SK-N-SH (cell line): ENCODE data around the gene ATF6. TPM values are rescaled to one million over a fixed set of nuclear protein-coding genes. Genes with fewer than 3 reads are reported as not detected.

Experiments
- CTCF ChIA-PET: fragments of 300-600, 350-600 bp; formaldehyde crosslinking; extraction: SDS; loops from one replicate; lab custom pipeline; 2021; lab: Yijun Ruan, JAX
- POLR2A ChIA-PET: fragments of 350-600 bp; sonication (Branson Sonifier 250); formaldehyde crosslinking; extraction: SDS; loops from one replicate; lab custom pipeline; 2020; ENCODE audit warnings: antibody characterized with exemption, inconsistent platforms; lab: Yijun Ruan, JAX
- DNase-seq: peaks from one replicate; pipeline ENCODE4 v3.0.0; 2012
- H2AFZ ChIP-seq: fragments of 200-600 bp; sonication (generic); 2 replicates; pipeline ENCODE4 v1.8.1; 2016; ENCODE audit warnings: antibody characterized with exemption, mild to moderate bottlenecking, low read depth
- H3F3A ChIP-seq: fragments of 200-600 bp; sonication (generic); replicated peaks from 2 replicates; pipeline ENCODE3; 2016; ENCODE audit warnings: antibody characterized with exemption, mild to moderate bottlenecking; ENCODE audit not compliant: insufficient read depth
- H3K27ac ChIP-seq, 2 experiments: fragments of 200-500 bp in 1 of 2; fragments of 200-600 bp in 1 of 2; sonication (Bioruptor generic) in 1 of 2; sonication (generic), shearing (Covaris generic) in 1 of 2; 2 replicates each; pipeline versions ENCODE4 v1.5.1 to v1.6.1; 2014 to 2016; ENCODE audit warnings: low read depth in 2 of 2, inconsistent platforms in 1 of 2, low read length in 1 of 2, mild to moderate bottlenecking in 1 of 2, mixed read lengths in 1 of 2
- H3K27me3 ChIP-seq: fragments of 200-600 bp; sonication (generic), shearing (Covaris generic); 2 replicates; pipeline ENCODE4 v1.6.1; 2016; ENCODE audit warnings: mixed run types; ENCODE audit not compliant: insufficient read depth
- H3K36me3 ChIP-seq, 2 experiments: fragments of 200-500 bp in 1 of 2; fragments of 200-600 bp in 1 of 2; sonication (Bioruptor generic) in 1 of 2; sonication (generic) in 1 of 2; replicated peaks in 1 of 2; 2 replicates each; pipeline versions ENCODE3 to v1.5.1; 2014 to 2016; ENCODE audit warnings: low read length in 1 of 2, mild to moderate bottlenecking in 1 of 2; ENCODE audit not compliant: insufficient read depth in 2 of 2, control insufficient read depth in 1 of 2
- H3K4me1 ChIP-seq, 2 experiments: fragments of 200-500 bp in 1 of 2; fragments of 200-600 bp in 1 of 2; sonication (Bioruptor generic) in 1 of 2; sonication (generic), shearing (Covaris generic) in 1 of 2; 2 replicates each; pipeline versions ENCODE4 v1.5.1 to v1.6.1; 2014 to 2016; ENCODE audit warnings: low read depth in 1 of 2, low read length in 1 of 2, mixed run types in 1 of 2; ENCODE audit not compliant: insufficient read depth in 2 of 2, control insufficient read depth in 1 of 2
- H3K4me2 ChIP-seq: fragments of 200-600 bp; sonication (generic), shearing (Covaris generic); 2 replicates; pipeline ENCODE4 v1.6.1; 2017; ENCODE audit warnings: mixed run types
- H3K4me3 ChIP-seq, 2 experiments: fragments of 200-500 bp in 1 of 2; fragments of 200-600 bp in 1 of 2; sonication (Bioruptor generic) in 1 of 2; sonication (generic), shearing (Covaris generic) in 1 of 2; 2 replicates each; pipeline versions ENCODE4 v1.5.1 to v1.8.1; 2014 to 2016; ENCODE audit warnings: low read depth in 2 of 2, inconsistent platforms in 1 of 2, low read length in 1 of 2, mild to moderate bottlenecking in 1 of 2, mixed read lengths in 1 of 2, moderate library complexity in 1 of 2
- H3K79me2 ChIP-seq: fragments of 200-600 bp; sonication (generic); 2 replicates; pipeline ENCODE4 v1.8.1; 2017; ENCODE audit warnings: mild to moderate bottlenecking; ENCODE audit not compliant: insufficient read depth
- H3K9ac ChIP-seq: fragments of 200-600 bp; sonication (generic); 2 replicates; pipeline ENCODE4 v1.6.1; 2017; ENCODE audit warnings: mixed run types
- H3K9me2 ChIP-seq: fragments of 200-600 bp; sonication (generic); 2 replicates; pipeline ENCODE4 v1.6.1; 2017; ENCODE audit warnings: mixed run types
- H3K9me3 ChIP-seq: fragments of 200-600 bp; sonication (generic); 2 replicates; pipeline ENCODE4 v1.6.1; 2017; ENCODE audit warnings: mixed run types, mild to moderate bottlenecking, moderate library complexity
- H4K20me1 ChIP-seq: fragments of 200-600 bp; sonication (generic); 2 replicates; pipeline ENCODE4 v1.6.1; 2017; ENCODE audit warnings: mild to moderate bottlenecking, mixed run types; ENCODE audit not compliant: insufficient read depth
- CHD2 ChIP-seq: fragments of 150-350 bp; IDR thresholded peaks from 2 replicates; pipeline ENCODE4 v1.6.1; 2018; ENCODE audit warnings: low read length; ENCODE audit not compliant: partially characterized antibody
- ELF1 ChIP-seq: IDR thresholded peaks from 2 replicates; pipeline ENCODE4 v1.4.0; 2012
- EP300 ChIP-seq, 2 experiments: IDR thresholded peaks; 2 replicates each; pipeline versions ENCODE4 v1.4.0 to v1.6.1; 2012; ENCODE audit warnings: borderline replicate concordance in 1 of 2, low read depth in 1 of 2, low read length in 1 of 2
- FOXJ3 ChIP-seq: sonication (generic); formaldehyde crosslinking; IDR thresholded peaks from 2 replicates; pipeline ENCODE4 v1.5.1; 2020; ENCODE audit warnings: mild to moderate bottlenecking, missing genetic modification reagents
- POLR2AphosphoS5 ChIP-seq: IDR thresholded peaks from 2 replicates; pipeline ENCODE4 v1.6.1; 2012; ENCODE audit warnings: low read depth, low read length
- RAD21 ChIP-seq: IDR thresholded peaks from 2 replicates; pipeline ENCODE4 v1.6.1; 2012; ENCODE audit warnings: mild to moderate bottlenecking, low read length
- RFX5 ChIP-seq: IDR thresholded peaks from 2 replicates; pipeline ENCODE4 v1.6.1; 2012; ENCODE audit warnings: mild to moderate bottlenecking, improper control_type of control experiment, low read length
- SIN3A ChIP-seq: IDR thresholded peaks from 2 replicates; pipeline ENCODE4 v1.6.1; 2012; ENCODE audit warnings: low read depth, mild to moderate bottlenecking, low read length, moderate library complexity, borderline replicate concordance
- WGBS: methylation state at CpG from one replicate; pipeline ENCODE4 v1.1.6; 2017; ENCODE audit warnings: low lambda C conversion rate; 5-methylcytosine and 5-hydroxymethylcytosine counted together
- polyA plus RNA-seq, 3 experiments: library from polyadenylated mRNA; depleted of rRNA; stranded (reverse); fragments of >200 nt; gene quantifications; 2 replicates each; pipeline ENCODE4 v1.2.3, GENCODE V29; 2012
- TF ChIP-seq, protein P1 (sequence below): IDR thresholded peaks from 2 replicates; pipeline ENCODE4 v1.4.0; 2012; ENCODE audit warnings: low read depth, borderline replicate concordance
- TF ChIP-seq, protein P2 (sequence below): fragments of 150-350 bp; IDR thresholded peaks from 2 replicates; pipeline ENCODE4 v1.6.1; 2017; ENCODE audit warnings: antibody characterized with exemption, low read length, low read depth, borderline replicate concordance

Gene ATF6
- polyA plus RNA-seq, 1 of the 3 experiments (the other 2 are of a cell fraction): 8.8 TPM

DNA sequence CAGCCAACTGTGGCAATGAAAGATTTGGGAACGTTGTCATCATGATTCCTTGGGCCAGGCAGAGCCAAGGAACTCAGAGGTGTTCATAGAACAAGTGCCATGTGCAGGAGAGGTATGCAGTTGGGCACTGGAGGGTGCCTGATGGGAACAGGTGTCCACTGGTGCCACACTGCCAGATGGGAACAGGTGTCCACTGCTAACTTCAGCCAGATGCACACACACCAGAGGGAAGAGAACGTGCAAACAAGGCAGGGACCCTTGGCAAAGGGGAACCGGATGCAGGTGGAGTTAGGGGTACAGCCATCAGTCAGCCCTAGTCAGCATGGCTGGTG, 244.0 kb downstream of the ATF6 start:
- Histone ChIP-seq H4K20me1 (no peaks in the 10 kb centered on the region), H3K9me3 (no peaks in the 10 kb centered on the region), H3K27ac (no peak overlapping the region), H3K9me2 (no peaks in the 10 kb centered on the region), H3K4me1 (no peaks in the 10 kb centered on the region; a peak in 1 of 4 replicates), H3K4me3 (no peak overlapping the region), H3K36me3 (peaks cover 4 to 19% of the 10 kb centered on the region in 2 experiments), H3K9ac (no peak overlapping the region), H3K4me2 (no peak overlapping the region), H2AFZ (no peak overlapping the region), H3K27me3 (no peaks in the 10 kb centered on the region), H3F3A (no peaks in the 10 kb centered on the region), H3K79me2 (no peaks in the 10 kb centered on the region)
- CTCF ChIA-PET: interaction anchor here (1.0 kb wide), 1 partner anchor 217 kb away, joined by 3 read pairs; no protein-coding TSS in a partner anchor
- POLR2A ChIA-PET: no interaction called here
- 86% methylated on average over 3 of the region's 3 CpGs for WGBS
- no peak for TF ChIP-seq ELF1
- no peak for DNase-seq

DNA sequence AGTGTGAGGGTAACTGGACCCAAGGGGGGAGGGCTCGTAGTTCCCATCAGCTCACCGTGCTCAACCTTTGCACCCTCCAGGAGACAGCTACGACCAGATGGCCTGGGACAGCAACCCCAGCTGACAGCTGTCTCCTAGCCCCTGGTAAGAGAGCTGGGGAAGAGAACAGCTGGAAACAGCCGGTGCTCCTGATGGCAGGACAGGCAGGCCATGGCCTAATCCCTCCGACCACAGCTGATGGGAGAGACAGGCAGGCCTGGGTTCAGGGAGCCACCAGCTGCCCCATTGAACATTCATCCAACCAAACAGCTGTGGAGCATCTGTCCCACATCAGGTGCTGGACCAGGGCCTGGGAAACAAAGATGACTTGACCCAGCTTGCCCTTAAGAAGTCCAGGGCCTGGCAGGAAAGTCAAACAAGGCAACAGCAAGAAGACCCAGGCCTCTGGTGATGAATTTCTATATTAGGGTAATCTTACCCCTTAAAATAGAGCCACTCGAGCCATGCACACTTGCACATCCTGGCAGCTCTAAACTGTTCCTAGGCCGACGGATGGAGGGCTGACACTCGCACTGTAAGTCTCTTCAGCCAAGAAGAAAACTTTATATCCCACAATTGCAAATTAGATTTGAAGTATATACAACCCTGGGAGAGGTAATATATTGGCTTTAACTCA, 245.4 kb downstream of the ATF6 start:
- Histone ChIP-seq H2AFZ (no peak overlapping the region), H3K36me3 (peaks cover 12 to 15% of the 10 kb centered on the region in 2 experiments), H3K4me3 (no peak overlapping the region), H3K9ac (no peak overlapping the region), H3K9me2 (no peaks in the 10 kb centered on the region), H3K4me2 (no peak overlapping the region), H3K4me1 (no peaks in the 10 kb centered on the region; a peak in 1 of 4 replicates), H3K9me3 (no peaks in the 10 kb centered on the region), H3K79me2 (no peaks in the 10 kb centered on the region), H3K27me3 (no peaks in the 10 kb centered on the region), H3F3A (no peaks in the 10 kb centered on the region), H3K27ac (no peak overlapping the region), H4K20me1 (no peaks in the 10 kb centered on the region)
- POLR2A ChIA-PET: no interaction called here
- 82% methylated on average over 7 of the region's 9 CpGs for WGBS
- CTCF ChIA-PET: interaction anchor here (1.0 to 1.2 kb wide), 3 partner anchors 218 to 380 kb away, joined by 3 to 4 read pairs (median 3); no protein-coding TSS in a partner anchor
- no peak for DNase-seq
- TF ChIP-seq, protein P1, sequence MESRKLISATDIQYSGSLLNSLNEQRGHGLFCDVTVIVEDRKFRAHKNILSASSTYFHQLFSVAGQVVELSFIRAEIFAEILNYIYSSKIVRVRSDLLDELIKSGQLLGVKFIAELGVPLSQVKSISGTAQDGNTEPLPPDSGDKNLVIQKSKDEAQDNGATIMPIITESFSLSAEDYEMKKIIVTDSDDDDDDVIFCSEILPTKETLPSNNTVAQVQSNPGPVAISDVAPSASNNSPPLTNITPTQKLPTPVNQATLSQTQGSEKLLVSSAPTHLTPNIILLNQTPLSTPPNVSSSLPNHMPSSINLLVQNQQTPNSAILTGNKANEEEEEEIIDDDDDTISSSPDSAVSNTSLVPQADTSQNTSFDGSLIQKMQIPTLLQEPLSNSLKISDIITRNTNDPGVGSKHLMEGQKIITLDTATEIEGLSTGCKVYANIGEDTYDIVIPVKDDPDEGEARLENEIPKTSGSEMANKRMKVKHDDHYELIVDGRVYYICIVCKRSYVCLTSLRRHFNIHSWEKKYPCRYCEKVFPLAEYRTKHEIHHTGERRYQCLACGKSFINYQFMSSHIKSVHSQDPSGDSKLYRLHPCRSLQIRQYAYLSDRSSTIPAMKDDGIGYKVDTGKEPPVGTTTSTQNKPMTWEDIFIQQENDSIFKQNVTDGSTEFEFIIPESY: no peak
- TF ChIP-seq RAD21 (no peak), EP300 (IDR thresholded peaks at IDR 0.05; ENCODE audit: borderline replicate concordance in 1 of 2, low read depth in 1 of 2, low read length in 1 of 2) (no peak), RFX5 (no peak), SIN3A (no peak)
- TF ChIP-seq, protein P2, sequence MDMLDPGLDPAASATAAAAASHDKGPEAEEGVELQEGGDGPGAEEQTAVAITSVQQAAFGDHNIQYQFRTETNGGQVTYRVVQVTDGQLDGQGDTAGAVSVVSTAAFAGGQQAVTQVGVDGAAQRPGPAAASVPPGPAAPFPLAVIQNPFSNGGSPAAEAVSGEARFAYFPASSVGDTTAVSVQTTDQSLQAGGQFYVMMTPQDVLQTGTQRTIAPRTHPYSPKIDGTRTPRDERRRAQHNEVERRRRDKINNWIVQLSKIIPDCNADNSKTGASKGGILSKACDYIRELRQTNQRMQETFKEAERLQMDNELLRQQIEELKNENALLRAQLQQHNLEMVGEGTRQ: no peak

- Histone ChIP-seq H3K27ac (no peak overlapping the region), H3K4me3 (no peak overlapping the region), H3K9me3 (no peaks in the 10 kb centered on the region), H3K4me2 (no peak overlapping the region), H3K4me1 (peaks cover under 1% of the 10 kb centered on the region in 2 experiments; a peak in 2 of 4 replicates), H3K27me3 (no peaks in the 10 kb centered on the region), H3K9me2 (no peaks in the 10 kb centered on the region), H3F3A (peaks cover under 1% of the 10 kb centered on the region), H2AFZ (no peak overlapping the region), H3K36me3 (peaks cover 12 to 15% of the 10 kb centered on the region in 2 experiments), H4K20me1 (no peaks in the 10 kb centered on the region), H3K79me2 (no peaks in the 10 kb centered on the region), H3K9ac (no peak overlapping the region)
- ChIA-PET POLR2A (no interaction called here), CTCF (no interaction called here)
- TF ChIP-seq FOXJ3: no peak
- TF ChIP-seq CHD2: no peak
- no peak for TF ChIP-seq POLR2AphosphoS5
- no peak for DNase-seq
These were observed 247.2 kb downstream of the ATF6 start for GRCh38 chr1:162013289-162013688.
